IMR-90 (cell line): ENCODE measurements around the gene DNM3. TPM values are rescaled to one million over a fixed set of nuclear protein-coding genes. Genes with fewer than 3 reads are reported as not detected.

Experiments used
- ATAC-seq: fragments of 200-7000 bp; cut with Tn5 transposase; 2 replicates; pipeline ENCODE4 v1.9.1; 2020; ENCODE audit warnings: low read depth, mild to moderate bottlenecking, moderate library complexity
- BruUV-seq: library from RNA; stranded (reverse); fragments of 400-500 nt; replicated peaks from 2 replicates; lab custom pipeline; 2021; lab: Mats Ljungman, UMichigan
- CTCF ChIA-PET: fragments of 300-600 bp; formaldehyde crosslinking; extraction: SDS; loops from one replicate; lab custom pipeline; 2021; ENCODE audit warnings: antibody characterized with exemption; lab: Yijun Ruan, JAX
- POLR2A ChIA-PET: fragments of 300-600 bp; sonication (Branson Sonifier 250); formaldehyde crosslinking; loops from one replicate; lab custom pipeline; 2022; ENCODE audit warnings: antibody characterized with exemption; ENCODE audit not compliant: unreplicated experiment; lab: Charles Lee
- DNase-seq: peaks from one replicate; pipeline ENCODE4 v3.0.0; 2013
- H2AFZ ChIP-seq: replicated peaks from 2 replicates; pipeline ENCODE3; 2013; ENCODE audit warnings: low read length, mild to moderate bottlenecking; ENCODE audit not compliant: poor library complexity
- H2AK5ac ChIP-seq: 2 replicates; pipeline ENCODE4 v1.6.1; 2013; ENCODE audit warnings: low read depth, low read length, inconsistent platforms
- H2AK9ac ChIP-seq: replicated peaks from 2 replicates; pipeline ENCODE3; 2013; ENCODE audit warnings: mild to moderate bottlenecking, low read depth, low read length, moderate library complexity; ENCODE audit not compliant: poor library complexity
- H2BK120ac ChIP-seq: 2 replicates; pipeline ENCODE4 v1.6.1; 2013; ENCODE audit warnings: low read depth, low read length, inconsistent platforms
- H2BK15ac ChIP-seq: 3 replicates; pipeline ENCODE4 v1.6.1; 2013; ENCODE audit warnings: low read depth, low read length, inconsistent platforms
- H2BK20ac ChIP-seq: 2 replicates; pipeline ENCODE4 v1.6.1; 2013; ENCODE audit warnings: low read depth, mild to moderate bottlenecking, inconsistent platforms, low read length, moderate library complexity
- H2BK5ac ChIP-seq: 2 replicates; pipeline ENCODE4 v1.6.1; 2013; ENCODE audit warnings: mild to moderate bottlenecking, low read depth, low read length, inconsistent platforms; ENCODE audit not compliant: poor library complexity, severe bottlenecking
- H3K14ac ChIP-seq: replicated peaks from 2 replicates; pipeline ENCODE4 v1.6.1; 2013; ENCODE audit warnings: low read depth, low read length, inconsistent platforms
- H3K18ac ChIP-seq: 2 replicates; pipeline ENCODE4 v1.6.1; 2013; ENCODE audit warnings: low read depth, low read length, control low read depth
- H3K23ac ChIP-seq: 2 replicates; pipeline ENCODE4 v1.6.1; 2013; ENCODE audit warnings: low read depth, low read length, inconsistent platforms
- H3K27ac ChIP-seq: 2 replicates; pipeline ENCODE4 v1.5.1; 2013; ENCODE audit warnings: mild to moderate bottlenecking, control low read depth, low read length; ENCODE audit not compliant: insufficient read depth
- H3K27me3 ChIP-seq: 2 replicates; pipeline ENCODE4 v1.6.1; 2013; ENCODE audit warnings: low read length; ENCODE audit not compliant: control insufficient read depth, insufficient read depth
- H3K36me3 ChIP-seq: 2 replicates; pipeline ENCODE4 v1.6.1; 2013; ENCODE audit warnings: low read length, mixed read lengths; ENCODE audit not compliant: control insufficient read depth, insufficient read depth
- H3K4ac ChIP-seq: 2 replicates; pipeline ENCODE4 v1.6.1; 2013; ENCODE audit warnings: low read depth, low read length, inconsistent platforms
- H3K4me1 ChIP-seq: 2 replicates; pipeline ENCODE4 v1.6.1; 2013; ENCODE audit warnings: low read length, mixed read lengths; ENCODE audit not compliant: control insufficient read depth, insufficient read depth
- H3K4me2 ChIP-seq: 2 replicates; pipeline ENCODE4 v1.6.1; 2013; ENCODE audit warnings: low read depth, mild to moderate bottlenecking, control low read depth, low read length, moderate library complexity
- H3K4me3 ChIP-seq: 2 replicates; pipeline ENCODE4 v1.5.1; 2013; ENCODE audit warnings: low read depth, mild to moderate bottlenecking, control low read depth, low read length, moderate library complexity; ENCODE audit not compliant: insufficient read depth
- H3K56ac ChIP-seq: 2 replicates; pipeline ENCODE4 v1.6.1; 2013; ENCODE audit warnings: low read length, inconsistent platforms; ENCODE audit not compliant: insufficient read depth; ENCODE audit errors: extremely low read depth
- H3K79me1 ChIP-seq, 2 experiments: 2 replicates each; pipeline ENCODE4 v1.6.1; 2013; ENCODE audit warnings: low read length in 2 of 2, inconsistent platforms in 1 of 2, low read depth in 1 of 2
- H3K9ac ChIP-seq: 2 replicates; pipeline ENCODE4 v1.6.1; 2013; ENCODE audit warnings: low read depth, low read length, control low read depth
- H3K9me1 ChIP-seq: 2 replicates; pipeline ENCODE4 v1.6.1; 2013; ENCODE audit warnings: low read length, inconsistent platforms; ENCODE audit not compliant: insufficient read depth
- H3K9me3 ChIP-seq: 2 replicates; pipeline ENCODE4 v1.6.1; 2013; ENCODE audit warnings: low read length; ENCODE audit not compliant: control insufficient read depth, insufficient read depth
- H4K20me1 ChIP-seq: 2 replicates; pipeline ENCODE4 v1.6.1; 2013; ENCODE audit warnings: low read length, inconsistent platforms; ENCODE audit not compliant: insufficient read depth
- H4K5ac ChIP-seq: 2 replicates; pipeline ENCODE4 v1.6.1; 2013; ENCODE audit warnings: mild to moderate bottlenecking, low read depth, low read length, control low read depth
- H4K8ac ChIP-seq, 2 experiments: 2 replicates each; pipeline ENCODE4 v1.6.1; 2013; ENCODE audit warnings: low read depth in 2 of 2, low read length in 2 of 2, control low read depth in 1 of 2, inconsistent platforms in 1 of 2
- H4K91ac ChIP-seq: 2 replicates; pipeline ENCODE4 v1.6.1; 2013; ENCODE audit warnings: low read depth, low read length, inconsistent platforms; ENCODE audit not compliant: insufficient read depth
- CHD1 ChIP-seq: IDR thresholded peaks from 2 replicates; pipeline ENCODE4 v1.6.1; 2012; ENCODE audit warnings: low read depth, low read length, improper control_type of control experiment
- CTCF ChIP-seq: conservative IDR thresholded peaks from 2 replicates; pipeline ENCODE4 v1.5.1; 2012; ENCODE audit warnings: mild to moderate bottlenecking, low read depth, low read length, improper control_type of control experiment
- ELK1 ChIP-seq: fragments of 150-350 bp; IDR thresholded peaks from 2 replicates; pipeline ENCODE4 v1.6.1; 2016; ENCODE audit warnings: low read depth, mild to moderate bottlenecking, low read length, moderate library complexity, borderline replicate concordance
- MXI1 ChIP-seq: IDR thresholded peaks from 2 replicates; pipeline ENCODE4 v1.6.1; 2012; ENCODE audit warnings: low read depth, mild to moderate bottlenecking, low read length, moderate library complexity, borderline replicate concordance
- RAD21 ChIP-seq: IDR thresholded peaks from 2 replicates; pipeline ENCODE4 v1.6.1; 2012; ENCODE audit warnings: low read length, improper control_type of control experiment
- RCOR1 ChIP-seq: IDR thresholded peaks from 2 replicates; pipeline ENCODE4 v1.6.1; 2012; ENCODE audit warnings: mild to moderate bottlenecking, low read length, improper control_type of control experiment; ENCODE audit not compliant: insufficient replicate concordance
- dilution Hi-C: fragments of 300-500 bp; cut with HindIII; formaldehyde crosslinking; loops from one replicate; pipeline ENCODE4 v1.14.3; 2018; ENCODE audit warnings: low sequenced_read_pairs; ENCODE audit not compliant: unreplicated experiment
- in situ Hi-C: fragments of 300-500 bp; cut with MboI; formaldehyde crosslinking; loops from 3 replicates; pipeline ENCODE4 v1.14.3; 2019; ENCODE audit warnings: low sequenced_read_pairs, inconsistent platforms, mixed read lengths
- intact Hi-C: fragments of 100-400 bp; cut with micrococcal nuclease; formaldehyde crosslinking; loops from 2 replicates; pipeline ENCODE4 v1.10.0; 2022
- polyA plus RNA-seq, 3 experiments: library from polyadenylated mRNA; depleted of rRNA; stranded (reverse); fragments of >200 nt; gene quantifications; 2 replicates each; pipeline ENCODE4 v1.2.3, GENCODE V29; 2012; ENCODE audit warnings: low replicate concordance in 1 of 3
- total RNA-seq: library from RNA; depleted of rRNA; stranded (reverse); fragments of >200 nt; gene quantifications from 2 replicates; pipeline ENCODE4 v1.2.3, GENCODE V29; 2012

The DNM3 gene
- total and polyA plus RNA-seq, 2 of the 4 experiments (the other 2 are of a cell fraction): 0.36 TPM

DNA sequence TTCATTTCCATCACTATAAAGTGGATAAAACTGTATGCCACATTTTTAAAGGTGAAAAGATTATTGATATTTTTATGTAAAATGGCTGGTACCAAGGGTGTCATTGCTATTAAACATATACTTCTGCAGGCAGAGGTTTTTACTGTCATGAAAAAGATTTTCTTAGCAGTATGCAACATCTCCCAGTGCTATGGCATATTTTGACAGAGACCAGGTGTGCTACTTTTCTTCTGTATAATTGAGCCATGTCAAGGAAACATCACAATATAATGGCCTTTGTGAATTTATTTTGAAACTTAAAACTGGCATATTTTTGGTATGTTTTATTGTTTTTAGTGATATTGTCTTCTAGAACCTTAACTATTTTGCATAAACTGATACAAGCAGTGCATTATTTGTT lies 362.6 kb downstream of the DNM3 start:
- DNase-seq: no peak
- TF ChIP-seq ELK1: no peak
- no peak for TF ChIP-seq MXI1
- TF ChIP-seq RCOR1: no peak
- no peak for TF ChIP-seq CTCF
- TF ChIP-seq CHD1: no peak
- TF ChIP-seq RAD21: no peak
- dilution Hi-C loops: no loop called here

More for the DNA sequence above, 362.6 kb downstream of the DNM3 start:
- H3K14ac ChIP-seq: no peak overlapping the region
- H2AFZ ChIP-seq: no peak overlapping the region
- H3K4me2 ChIP-seq: no peak overlapping the region
- peaks cover 3% of the 10 kb centered on the region for H3K4me1 ChIP-seq
- H4K20me1 ChIP-seq: no peaks in the 10 kb centered on the region
- peaks cover 2% of the 10 kb centered on the region; the same call in 1 of the 2 replicates for H3K9me3 ChIP-seq
- H3K27ac ChIP-seq: no peak overlapping the region
- no peak overlapping the region for H3K56ac ChIP-seq
- no peak overlapping the region for H4K91ac ChIP-seq
- H3K36me3 ChIP-seq: no peaks in the 10 kb centered on the region
- H3K18ac ChIP-seq: no peak overlapping the region
- intact Hi-C loops: no loop called here
- H3K79me1 ChIP-seq: no peaks in the 10 kb centered on the region
- in situ Hi-C loops: no loop called here
- no peak overlapping the region for H2AK9ac ChIP-seq
- no peak overlapping the region for H3K4ac ChIP-seq
- CTCF ChIA-PET: no interaction called here
- no TSS peak for BruUV-seq
- no peak overlapping the region for H2BK120ac ChIP-seq
- H2BK15ac ChIP-seq: no peak overlapping the region
- no peak overlapping the region for H3K9ac ChIP-seq
- H4K5ac ChIP-seq: no peak overlapping the region
- H3K23ac ChIP-seq: no peak overlapping the region
- H2AK5ac ChIP-seq: no peak overlapping the region
- no peak overlapping the region for H2BK20ac ChIP-seq
- no peak overlapping the region for H2BK5ac ChIP-seq
- H4K8ac ChIP-seq: no peak overlapping the region
- no peak overlapping the region for H3K4me3 ChIP-seq
- H3K9me1 ChIP-seq: no peaks in the 10 kb centered on the region
- POLR2A ChIA-PET: no interaction called here
- no peaks in the 10 kb centered on the region for H3K27me3 ChIP-seq
- ATAC-seq: no peak
